ENCODE measurements around the gene SCAP. TPM values are rescaled to one million over a fixed set of nuclear protein-coding genes. Genes with fewer than 3 reads are reported as not detected.
A peak's percentile ranks its signal among the peaks of the same experiment; 100 is the strongest.

Gene SCAP
- total and polyA plus RNA-seq, 2 of the 13 experiments (the other 11 are each of a cell fraction or from before 2014, with no cell fraction given): 40.4 to 53.3 TPM

- TF ChIP-seq MXD3 (CRISPR knock-in tag; IDR thresholded peaks at IDR 0.05) (peak; percentile 36; the same call in 1 of the 2 replicates), ZBTB21 (CRISPR knock-in tag; IDR thresholded peaks at IDR 0.05) (peak; percentile 87; the same call in 1 of the 2 replicates), ZNF570 (CRISPR knock-in tag; IDR thresholded peaks at IDR 0.05; ENCODE audit: borderline replicate concordance) (no peak), ZGPAT (CRISPR knock-in tag; IDR thresholded peaks at IDR 0.05) (peak; percentile 85; the same call in 1 of the 2 replicates), FOSL2 (CRISPR knock-in tag; IDR thresholded peaks at IDR 0.05) (peak; percentile 21; the same call in 1 of the 2 replicates), ATF6 (CRISPR knock-in tag; conservative IDR thresholded peaks at IDR 0.05) (no peak), ZNF562 (CRISPR knock-in tag; IDR thresholded peaks at IDR 0.05; ENCODE audit: borderline replicate concordance) (no peak), RFX5 (IDR thresholded peaks at IDR 0.05; ENCODE audit: low read depth, low read length) (no peak), FOXA1 (IDR thresholded peaks at IDR 0.05) (no peak), FOXA1 (CRISPR knock-in tag; IDR thresholded peaks at IDR 0.05) (no peak; the same call in 1 of the 2 replicates), ZNF354B (CRISPR knock-in tag; IDR thresholded peaks at IDR 0.05) (no peak), ZNF34 (CRISPR knock-in tag; IDR thresholded peaks at IDR 0.05; ENCODE audit: borderline replicate concordance) (0 out of 2 replicates have a peak, but pooled peaks have one; percentile 58), ETV6 (CRISPR knock-in tag; conservative IDR thresholded peaks at IDR 0.05) (no peak; the same call in 1 of the 2 replicates), U2AF1 (optimal IDR thresholded peaks at IDR 0.05; ENCODE audit: low read depth, low read length) (no peak), NCOR1 (IDR thresholded peaks at IDR 0.05; ENCODE audit: borderline replicate concordance, low read length) (no peak; the same call in 1 of the 2 replicates), RORA (CRISPR knock-in tag; IDR thresholded peaks at IDR 0.05) (no peak), ZNF597 (CRISPR knock-in tag; IDR thresholded peaks at IDR 0.05) (no peak)
Observed at GRCh38 chr3:47380601-47381316, 95.0 kb downstream of the SCAP start, which contains the start of gene PTPN23 (continued).

All from HepG2 (cell line).